ENCODE data around the gene SEL1L.

SEL1L gene

GRCh38 chr14:81440041-81440440 lies 93.6 kb downstream of the SEL1L start:
- in situ Hi-C loops (cut with HindIII; ENCODE audit: low sequenced_read_pairs), result no loop called here
- no peak overlapping the region for H3K4me3 ChIP-seq (ENCODE audit: low read depth, low read length)
- no peak for DNase-seq (ENCODE audit: low read depth, low spot score)
- TF ChIP-seq, protein P1, sequence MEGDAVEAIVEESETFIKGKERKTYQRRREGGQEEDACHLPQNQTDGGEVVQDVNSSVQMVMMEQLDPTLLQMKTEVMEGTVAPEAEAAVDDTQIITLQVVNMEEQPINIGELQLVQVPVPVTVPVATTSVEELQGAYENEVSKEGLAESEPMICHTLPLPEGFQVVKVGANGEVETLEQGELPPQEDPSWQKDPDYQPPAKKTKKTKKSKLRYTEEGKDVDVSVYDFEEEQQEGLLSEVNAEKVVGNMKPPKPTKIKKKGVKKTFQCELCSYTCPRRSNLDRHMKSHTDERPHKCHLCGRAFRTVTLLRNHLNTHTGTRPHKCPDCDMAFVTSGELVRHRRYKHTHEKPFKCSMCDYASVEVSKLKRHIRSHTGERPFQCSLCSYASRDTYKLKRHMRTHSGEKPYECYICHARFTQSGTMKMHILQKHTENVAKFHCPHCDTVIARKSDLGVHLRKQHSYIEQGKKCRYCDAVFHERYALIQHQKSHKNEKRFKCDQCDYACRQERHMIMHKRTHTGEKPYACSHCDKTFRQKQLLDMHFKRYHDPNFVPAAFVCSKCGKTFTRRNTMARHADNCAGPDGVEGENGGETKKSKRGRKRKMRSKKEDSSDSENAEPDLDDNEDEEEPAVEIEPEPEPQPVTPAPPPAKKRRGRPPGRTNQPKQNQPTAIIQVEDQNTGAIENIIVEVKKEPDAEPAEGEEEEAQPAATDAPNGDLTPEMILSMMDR (IDR thresholded peaks at IDR 0.05; ENCODE audit: low read depth, low read length), result no peak

DNA sequence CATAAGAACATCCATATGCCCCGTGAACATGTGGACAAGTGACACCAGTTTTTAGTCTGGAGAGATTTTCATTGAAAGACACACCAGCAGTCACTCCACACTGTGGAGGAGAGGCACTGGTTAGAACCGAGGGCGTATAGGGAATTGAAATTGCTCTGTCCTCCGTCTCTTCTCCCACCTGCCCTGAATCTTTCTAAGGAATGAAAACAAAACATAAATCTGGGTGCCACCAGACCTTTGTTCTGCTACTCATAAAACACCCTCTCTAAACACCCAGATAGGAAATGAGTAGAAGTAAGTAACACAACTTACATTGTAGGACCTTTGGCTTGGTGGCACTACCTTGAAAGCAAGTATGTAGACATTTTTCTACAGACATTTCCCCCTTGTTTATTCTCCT lies 96.4 kb downstream of the SEL1L start:
- H3K4me3 ChIP-seq (ENCODE audit: low read depth, low read length), result no peak overlapping the region
- DNase-seq (ENCODE audit: low read depth, low spot score), result no peak
- in situ Hi-C loops (cut with HindIII; ENCODE audit: low sequenced_read_pairs), result no loop called here

DNA sequence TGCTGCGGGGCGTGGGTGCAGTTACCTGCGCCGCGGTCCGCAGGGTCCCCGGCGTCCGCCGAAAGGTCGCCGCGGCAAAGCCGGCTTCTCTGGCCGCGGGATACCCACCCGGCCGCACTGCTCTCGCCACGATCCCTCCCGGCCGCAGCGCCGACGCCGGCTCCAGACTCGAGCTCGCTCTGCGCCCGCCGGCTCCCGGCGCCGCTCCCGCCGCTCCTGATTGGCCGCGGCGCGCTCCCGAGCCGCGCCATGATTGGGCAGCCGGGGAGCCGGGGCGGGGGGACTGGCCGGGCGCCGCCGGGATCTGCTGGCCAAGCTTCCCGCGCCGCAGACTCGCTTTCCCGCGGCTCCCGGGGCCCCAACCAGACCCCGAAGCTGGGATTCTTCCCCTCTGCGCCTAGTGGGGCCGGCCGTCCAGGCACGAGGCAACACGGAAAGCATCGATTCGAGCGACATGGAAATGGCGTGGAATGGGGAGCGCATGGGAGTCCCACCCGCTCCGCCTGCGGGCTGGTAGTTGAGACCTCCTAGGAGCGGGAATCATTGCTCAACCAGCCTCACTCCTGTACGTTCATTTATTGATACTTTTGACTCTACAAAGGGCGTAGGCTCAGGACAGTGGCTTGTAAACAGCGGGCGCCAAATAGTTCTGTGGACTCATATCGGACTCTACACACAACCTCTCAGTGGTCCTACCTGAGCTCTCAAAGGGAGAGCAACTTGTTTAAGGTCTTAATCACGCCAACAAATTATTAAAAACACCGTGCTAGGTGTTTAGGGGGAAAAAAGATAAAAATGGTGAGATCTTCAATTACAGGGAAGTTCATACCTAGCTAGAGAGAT lies 97.1 kb downstream of the SEL1L start:
- H3K4me3 ChIP-seq (ENCODE audit: low read depth, low read length), result peak overlapping the region; percentile 37
- in situ Hi-C loops (cut with HindIII; ENCODE audit: low sequenced_read_pairs), result no loop called here
- peak; percentile 58 for DNase-seq (ENCODE audit: low read depth, low spot score)
- TF ChIP-seq, protein P1 (IDR thresholded peaks at IDR 0.05; ENCODE audit: low read depth, low read length), result no peak

More for the DNA sequence above, 96.4 kb downstream of the SEL1L start:
- TF ChIP-seq, protein P1 (IDR thresholded peaks at IDR 0.05; ENCODE audit: low read depth, low read length), result no peak

GRCh38 chr14:81435391-81436295 lies 98.0 kb downstream of the SEL1L start:
- peak overlapping the region; percentile 27 for H3K4me3 ChIP-seq (ENCODE audit: low read depth, low read length)
- TF ChIP-seq, protein P1 (IDR thresholded peaks at IDR 0.05; ENCODE audit: low read depth, low read length), result no peak
- DNase-seq (ENCODE audit: low read depth, low spot score), result peak; percentile 24
- in situ Hi-C loops (cut with HindIII; ENCODE audit: low sequenced_read_pairs), result no loop called here

DNA sequence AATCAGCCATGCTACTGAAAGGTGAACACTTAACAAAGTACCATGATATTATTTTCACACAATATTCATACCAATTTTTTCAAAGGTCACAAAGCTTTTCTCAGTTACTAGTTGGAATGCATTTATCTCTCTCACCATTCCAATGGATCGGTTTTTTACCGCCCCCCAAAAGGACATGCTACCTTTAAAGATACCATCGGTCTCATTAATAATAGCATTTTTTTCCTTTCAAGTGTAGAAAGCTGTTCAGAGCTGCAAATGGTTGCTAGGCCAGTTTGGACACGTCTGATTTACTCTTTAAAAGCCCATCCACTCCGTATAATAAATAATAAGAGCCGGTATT lies 98.6 kb downstream of the SEL1L start:
- H3K4me3 ChIP-seq (ENCODE audit: low read depth, low read length), result no peak overlapping the region
- in situ Hi-C loops (cut with HindIII; ENCODE audit: low sequenced_read_pairs), result no loop called here
- no peak for DNase-seq (ENCODE audit: low read depth, low spot score)
- TF ChIP-seq, protein P1 (IDR thresholded peaks at IDR 0.05; ENCODE audit: low read depth, low read length), result no peak

- DNase-seq (ENCODE audit: low read depth, low spot score), result no peak
- in situ Hi-C loops (cut with HindIII; ENCODE audit: low sequenced_read_pairs), result no loop called here
- no peak overlapping the region for H3K4me3 ChIP-seq (ENCODE audit: low read depth, low read length)
- TF ChIP-seq, protein P1 (IDR thresholded peaks at IDR 0.05; ENCODE audit: low read depth, low read length), result no peak
Observed at GRCh38 chr14:81434230-81434629, 99.4 kb downstream of the SEL1L start.

Data from astrocyte of the spinal cord (primary cell).